Endothelial cell of umbilical vein (primary cell): ENCODE data around the gene TMEM154.

Experiments
- EZH2 ChIP-seq: IDR thresholded peaks from 2 replicates; pipeline ENCODE4 v1.6.1; 2012; ENCODE audit warnings: borderline replicate concordance, low read depth, mild to moderate bottlenecking, moderate library complexity, low read length, inconsistent platforms; ENCODE audit not compliant: severe bottlenecking
- POLR2AphosphoS5 ChIP-seq: IDR thresholded peaks from 2 replicates; pipeline ENCODE4 v1.6.1; 2012; ENCODE audit warnings: low read depth, mild to moderate bottlenecking, control low read depth, low read length, moderate library complexity; ENCODE audit not compliant: insufficient read depth

- TF ChIP-seq EZH2 (no peak), POLR2AphosphoS5 (no peak)
These were observed 2.7 kb downstream of the TMEM154 start for GRCh38 chr4:152677117-152677516.
